Endothelial cell of umbilical vein (primary cell): ENCODE measurements around the gene GRPEL1. TPM values are rescaled to one million over a fixed set of nuclear protein-coding genes. Genes with fewer than 3 reads are reported as not detected.

Experiments used
- BruUV-seq: library from RNA; stranded (reverse); fragments of 400-500 nt; replicated peaks from 2 replicates; lab custom pipeline; 2021; lab: Mats Ljungman, UMichigan
- CTCF ChIA-PET: fragments of 300-600, 350-600 bp; sonication (Branson Sonifier 250); formaldehyde crosslinking; loops from one replicate; lab custom pipeline; 2021; ENCODE audit warnings: antibody characterized with exemption, inconsistent platforms; lab: Charles Lee
- POLR2A ChIA-PET: fragments of 300-600, 350-600 bp; sonication (Branson Sonifier 250); formaldehyde crosslinking; loops from one replicate; lab custom pipeline; 2021; ENCODE audit warnings: antibody characterized with exemption, inconsistent platforms; lab: Charles Lee
- DNase-seq: peaks from one replicate; pipeline ENCODE4 v3.0.0-alpha.2; 2011; ENCODE audit warnings: low read depth, low spot score
- FAIRE-seq: peaks from 2 replicates; lab custom pipeline; 2011; peaks lifted over from hg19 to GRCh38; lab: Jason Lieb, UNC
- H2AFZ ChIP-seq: 2 replicates; pipeline ENCODE4 v1.6.0; 2012; ENCODE audit warnings: low read depth, low read length, control low read depth, inconsistent platforms
- H3K27ac ChIP-seq: 2 replicates; pipeline ENCODE4 v1.5.1; 2011; ENCODE audit warnings: low read depth, mild to moderate bottlenecking, control low read depth, low read length, moderate library complexity; ENCODE audit not compliant: insufficient read depth
- H3K27me3 ChIP-seq, 2 experiments: 2 replicates each; pipeline versions ENCODE4 v1.6.0 to v1.6.1; 2011; ENCODE audit warnings: low read length in 2 of 2, mixed read lengths in 1 of 2; ENCODE audit not compliant: control insufficient read depth in 2 of 2, insufficient read depth in 2 of 2
- H3K36me3 ChIP-seq, 2 experiments: 2 replicates in 1 of 2; 3 replicates in 1 of 2; pipeline ENCODE4 v1.5.1; 2011; ENCODE audit warnings: low read length in 2 of 2, mild to moderate bottlenecking in 1 of 2, moderate library complexity in 1 of 2; ENCODE audit not compliant: control insufficient read depth in 2 of 2, insufficient read depth in 2 of 2; ENCODE audit errors: extremely low read depth in 1 of 2
- H3K4me1 ChIP-seq: 3 replicates; pipeline ENCODE4 v1.5.1; 2011; ENCODE audit warnings: mild to moderate bottlenecking, low read length; ENCODE audit not compliant: control insufficient read depth, insufficient read depth; ENCODE audit errors: extremely low read depth
- H3K4me2 ChIP-seq: 2 replicates; pipeline ENCODE4 v1.6.1; 2011; ENCODE audit warnings: low read length, control low read depth, mixed read lengths; ENCODE audit not compliant: insufficient read depth
- H3K4me3 ChIP-seq, 3 experiments: fragments of 200-600 bp in 1 of 3; sonication (generic), shearing (Covaris generic) in 1 of 3; replicated peaks in 1 of 3; 2 replicates each; pipeline ENCODE4 v1.5.1; 2011 to 2016; ENCODE audit warnings: control low read depth in 3 of 3, low read length in 3 of 3, mild to moderate bottlenecking in 2 of 3, inconsistent platforms in 1 of 3, low read depth in 1 of 3, moderate library complexity in 1 of 3; ENCODE audit not compliant: insufficient read depth in 1 of 3
- H3K79me2 ChIP-seq: 2 replicates; pipeline ENCODE4 v1.6.0; 2012; ENCODE audit warnings: low read length, inconsistent platforms; ENCODE audit not compliant: control insufficient read depth, insufficient read depth
- H3K9ac ChIP-seq: replicated peaks from 2 replicates; pipeline ENCODE3; 2011; ENCODE audit warnings: low read length, control low read depth; ENCODE audit not compliant: insufficient read depth; ENCODE audit errors: extremely low read depth
- H3K9me1 ChIP-seq: replicated peaks from 3 replicates; pipeline ENCODE4 v1.6.0; 2011; ENCODE audit warnings: mild to moderate bottlenecking, low read length; ENCODE audit not compliant: control insufficient read depth, insufficient read depth; ENCODE audit errors: extremely low read depth
- H3K9me3 ChIP-seq: replicated peaks from 2 replicates; pipeline ENCODE4 v1.5.1; 2012; ENCODE audit warnings: low read length, inconsistent platforms; ENCODE audit not compliant: control insufficient read depth, insufficient read depth
- H4K20me1 ChIP-seq: replicated peaks from 2 replicates; pipeline ENCODE3; 2011; ENCODE audit warnings: mild to moderate bottlenecking, low read length; ENCODE audit not compliant: control insufficient read depth, insufficient read depth; ENCODE audit errors: extremely low read depth
- EZH2 ChIP-seq: IDR thresholded peaks from 2 replicates; pipeline ENCODE4 v1.6.1; 2012; ENCODE audit warnings: borderline replicate concordance, low read depth, mild to moderate bottlenecking, moderate library complexity, low read length, inconsistent platforms; ENCODE audit not compliant: severe bottlenecking
- FOS ChIP-seq: IDR thresholded peaks from 2 replicates; pipeline ENCODE4 v1.6.1; 2011; ENCODE audit warnings: mild to moderate bottlenecking, low read length, moderate library complexity, borderline replicate concordance; ENCODE audit not compliant: insufficient read depth
- GATA2 ChIP-seq: IDR thresholded peaks from 2 replicates; pipeline ENCODE4 v1.7.0; 2011; ENCODE audit warnings: low read depth, mild to moderate bottlenecking, moderate library complexity, mixed read lengths, low read length; ENCODE audit not compliant: insufficient read length, insufficient read depth
- JUN ChIP-seq: IDR thresholded peaks from 2 replicates; pipeline ENCODE4 v1.6.1; 2011; ENCODE audit warnings: borderline replicate concordance, low read depth; ENCODE audit not compliant: insufficient read length, insufficient read depth
- MYC ChIP-seq: IDR thresholded peaks from one replicate; pipeline ENCODE4 v1.6.1; 2011; ENCODE audit warnings: mild to moderate bottlenecking, low read depth, low read length
- POLR2A ChIP-seq: IDR thresholded peaks from 2 replicates; pipeline ENCODE4 v1.6.1; 2012; ENCODE audit warnings: low read depth, mild to moderate bottlenecking, control low read depth, low read length
- POLR2AphosphoS5 ChIP-seq: IDR thresholded peaks from 2 replicates; pipeline ENCODE4 v1.6.1; 2012; ENCODE audit warnings: low read depth, mild to moderate bottlenecking, control low read depth, low read length, moderate library complexity; ENCODE audit not compliant: insufficient read depth
- dilution Hi-C: fragments of 300-500 bp; cut with MboI; formaldehyde crosslinking; loops from one replicate; pipeline ENCODE4 v1.15.0; 2019; ENCODE audit warnings: low sequenced_read_pairs; ENCODE audit not compliant: extremely low pct_ligation_motif_present
- intact Hi-C: fragments of 100-400 bp; cut with micrococcal nuclease; formaldehyde crosslinking; loops from one replicate; pipeline ENCODE4 v1.10.0; 2022
- polyA plus RNA-seq, 4 experiments: library from polyadenylated mRNA; depleted of rRNA in 3 of 4; stranded (reverse) in 3 of 4; unstranded in 1 of 4; fragments of >200 nt; gene quantifications; 2 replicates each; pipeline versions ENCODE4 v1.2.1 to v1.2.3, GENCODE V29; 2011 to 2012; ENCODE audit warnings: missing spikeins in 1 of 4
- total RNA-seq: library from RNA; stranded (reverse); gene quantifications from 2 replicates; pipeline ENCODE4 v1.2.3, GENCODE V29; 2021
- TF ChIP-seq, protein P1 (sequence below), 2 donors: IDR thresholded peaks; 1 replicate in 1 of 2; 2 replicates in 1 of 2; pipeline ENCODE4 v1.5.1; 2011; ENCODE audit warnings: low read length in 2 of 2, mild to moderate bottlenecking in 2 of 2, moderate library complexity in 2 of 2, control low read depth in 1 of 2, inconsistent platforms in 1 of 2, low read depth in 1 of 2; ENCODE audit not compliant: insufficient read depth in 1 of 2; ENCODE audit errors: extremely low read depth in 1 of 2
- TF ChIP-seq, protein P2 (sequence below): IDR thresholded peaks from 2 replicates; pipeline ENCODE4 v1.6.1; 2011; ENCODE audit not compliant: insufficient read depth, insufficient read length

The GRPEL1 gene
- total and polyA plus RNA-seq, 2 donors (not counting 3 experiments of a cell fraction or from before 2014, with no cell fraction given): 17.3 to 42.6 TPM

DNA sequence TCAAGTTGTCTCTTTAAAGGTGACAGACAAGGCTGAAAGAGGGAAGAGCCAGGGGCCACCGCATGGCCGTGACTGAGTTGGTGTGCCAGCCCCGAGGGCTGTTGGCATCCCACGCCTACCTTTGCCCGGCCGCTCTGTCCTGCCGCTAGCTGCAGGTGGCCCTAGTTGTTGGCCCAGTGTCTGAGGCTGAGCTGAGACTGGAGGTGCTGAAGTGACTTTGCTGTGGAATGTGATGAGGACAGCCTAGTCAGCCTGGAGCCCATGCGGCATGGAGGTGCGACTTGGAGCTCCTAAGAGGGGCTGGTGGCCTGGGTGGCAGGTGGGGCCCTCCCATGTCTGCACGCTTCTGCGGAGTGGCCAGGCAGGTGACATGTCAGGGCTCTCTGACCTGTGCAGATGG, 18.1 kb downstream of the GRPEL1 start:
- no TSS peak for BruUV-seq
- H3K27me3 ChIP-seq: no peaks in the 10 kb centered on the region
- no peaks in the 10 kb centered on the region for H4K20me1 ChIP-seq
- H3K27ac ChIP-seq: no peak overlapping the region
- peaks cover 0 to 2% of the 10 kb centered on the region in 2 experiments for H3K36me3 ChIP-seq
- no peak overlapping the region for H3K4me3 ChIP-seq
- H3K79me2 ChIP-seq: peaks cover 48% of the 10 kb centered on the region
- H3K9me1 ChIP-seq: no peaks in the 10 kb centered on the region
- ChIA-PET POLR2A (no interaction called here), CTCF (interaction anchor here (1.2 to 1.7 kb wide), 2 partner anchors 9 to 21 kb away, joined by 4 to 5 read pairs; no protein-coding TSS in a partner anchor)
- no peak overlapping the region for H3K4me2 ChIP-seq
- TF ChIP-seq EZH2: no peak
- no peak for TF ChIP-seq MYC
- TF ChIP-seq FOS: no peak
- TF ChIP-seq POLR2AphosphoS5: no peak
- TF ChIP-seq, protein P1, sequence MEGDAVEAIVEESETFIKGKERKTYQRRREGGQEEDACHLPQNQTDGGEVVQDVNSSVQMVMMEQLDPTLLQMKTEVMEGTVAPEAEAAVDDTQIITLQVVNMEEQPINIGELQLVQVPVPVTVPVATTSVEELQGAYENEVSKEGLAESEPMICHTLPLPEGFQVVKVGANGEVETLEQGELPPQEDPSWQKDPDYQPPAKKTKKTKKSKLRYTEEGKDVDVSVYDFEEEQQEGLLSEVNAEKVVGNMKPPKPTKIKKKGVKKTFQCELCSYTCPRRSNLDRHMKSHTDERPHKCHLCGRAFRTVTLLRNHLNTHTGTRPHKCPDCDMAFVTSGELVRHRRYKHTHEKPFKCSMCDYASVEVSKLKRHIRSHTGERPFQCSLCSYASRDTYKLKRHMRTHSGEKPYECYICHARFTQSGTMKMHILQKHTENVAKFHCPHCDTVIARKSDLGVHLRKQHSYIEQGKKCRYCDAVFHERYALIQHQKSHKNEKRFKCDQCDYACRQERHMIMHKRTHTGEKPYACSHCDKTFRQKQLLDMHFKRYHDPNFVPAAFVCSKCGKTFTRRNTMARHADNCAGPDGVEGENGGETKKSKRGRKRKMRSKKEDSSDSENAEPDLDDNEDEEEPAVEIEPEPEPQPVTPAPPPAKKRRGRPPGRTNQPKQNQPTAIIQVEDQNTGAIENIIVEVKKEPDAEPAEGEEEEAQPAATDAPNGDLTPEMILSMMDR (IDR thresholded peaks at IDR 0.05; ENCODE audit: extremely low read depth in 1 of 2, insufficient read depth in 1 of 2, low read depth in 1 of 2, low read length in 2 of 2): no peak
- no peak for TF ChIP-seq JUN
- TF ChIP-seq, protein P2, sequence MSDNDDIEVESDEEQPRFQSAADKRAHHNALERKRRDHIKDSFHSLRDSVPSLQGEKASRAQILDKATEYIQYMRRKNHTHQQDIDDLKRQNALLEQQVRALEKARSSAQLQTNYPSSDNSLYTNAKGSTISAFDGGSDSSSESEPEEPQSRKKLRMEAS: no peak
- TF ChIP-seq POLR2A: no peak
- no peak for TF ChIP-seq GATA2
- peaks cover 5% of the 10 kb centered on the region for H3K4me1 ChIP-seq
- intact Hi-C loops (loop anchor here (10.0 kb wide), 1 partner anchor 265 kb away; the partner anchor contains the start of gene KIAA0232), dilution Hi-C loops (no loop called here)
- FAIRE-seq (no peak), DNase-seq (no peak)
- H3K9me3 ChIP-seq: no peaks in the 10 kb centered on the region
- no peak overlapping the region for H2AFZ ChIP-seq
- no peak overlapping the region for H3K9ac ChIP-seq
